ENCODE data around the gene RBM47.

- no peak for TF ChIP-seq POLR2A (IDR thresholded peaks at IDR 0.05)
- no peak for TF ChIP-seq CTCF (IDR thresholded peaks at IDR 0.05)
- TF ChIP-seq POLR2AphosphoS5 (IDR thresholded peaks at IDR 0.05): no peak
These were observed 51.9 kb downstream of the RBM47 start for GRCh38 chr4:40577588-40578253.
